Activated CD8-positive, alpha-beta memory T cell treated with anti-CD3 and anti-CD28 coated beads for 24 hours (primary cell): ENCODE data around the gene FNDC11.
"Not testable (repeated sequence)": the region's sequence is repeated elsewhere in the genome, so short reads cannot be mapped to it uniquely, and the experiment has no call there.

Experiments
- DNase-seq: peaks from one replicate; pipeline ENCODE4 v3.0.0-alpha.2; 2020

Gene FNDC11

GRCh38 chr20:63587256-63587655, 33.3 kb downstream of the FNDC11 start:
- DNase-seq = no peak

DNA sequence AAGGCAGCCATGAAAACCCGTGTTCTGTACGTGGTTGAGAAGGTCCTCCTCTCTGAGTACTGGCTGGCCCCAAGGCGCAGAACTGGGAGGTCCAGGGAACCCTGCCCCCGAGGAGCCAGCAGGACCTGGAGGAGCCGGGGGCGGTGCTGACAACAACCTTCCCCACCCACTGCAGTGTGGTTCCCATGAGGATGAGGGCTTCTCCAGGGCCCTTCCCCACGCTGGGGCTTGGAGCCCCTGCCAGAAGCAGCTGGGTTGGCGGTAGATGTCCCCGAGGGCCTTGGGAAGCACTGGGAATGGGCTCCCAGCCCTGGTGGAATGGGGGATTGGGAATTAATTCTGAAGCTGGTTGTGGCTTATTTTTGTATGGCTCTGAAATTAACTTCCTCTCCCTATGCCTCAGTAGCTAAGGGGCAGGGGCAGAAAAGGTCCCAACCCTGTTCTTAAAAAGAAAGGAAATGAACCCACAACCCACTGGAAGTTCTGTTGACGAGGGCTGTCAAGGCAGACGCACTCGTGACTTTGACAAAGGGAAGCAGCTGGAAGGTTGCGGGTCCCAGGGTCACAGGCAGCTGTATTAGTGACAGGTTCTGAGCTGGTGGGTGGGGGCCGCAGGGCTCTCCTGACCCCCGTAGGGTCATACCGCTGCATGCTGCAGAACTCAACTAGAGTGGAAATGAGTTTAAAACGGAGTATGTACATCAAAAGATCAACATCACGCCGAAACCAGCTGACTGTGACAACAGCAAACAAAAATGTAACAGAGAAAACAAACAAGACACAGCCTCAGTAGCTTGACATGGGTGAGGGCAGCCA, 34.0 kb downstream of the FNDC11 start:
- DNase-seq = no peak

GRCh38 chr20:63588641-63589041, 34.7 kb downstream of the FNDC11 start:
- no peak for DNase-seq

DNA sequence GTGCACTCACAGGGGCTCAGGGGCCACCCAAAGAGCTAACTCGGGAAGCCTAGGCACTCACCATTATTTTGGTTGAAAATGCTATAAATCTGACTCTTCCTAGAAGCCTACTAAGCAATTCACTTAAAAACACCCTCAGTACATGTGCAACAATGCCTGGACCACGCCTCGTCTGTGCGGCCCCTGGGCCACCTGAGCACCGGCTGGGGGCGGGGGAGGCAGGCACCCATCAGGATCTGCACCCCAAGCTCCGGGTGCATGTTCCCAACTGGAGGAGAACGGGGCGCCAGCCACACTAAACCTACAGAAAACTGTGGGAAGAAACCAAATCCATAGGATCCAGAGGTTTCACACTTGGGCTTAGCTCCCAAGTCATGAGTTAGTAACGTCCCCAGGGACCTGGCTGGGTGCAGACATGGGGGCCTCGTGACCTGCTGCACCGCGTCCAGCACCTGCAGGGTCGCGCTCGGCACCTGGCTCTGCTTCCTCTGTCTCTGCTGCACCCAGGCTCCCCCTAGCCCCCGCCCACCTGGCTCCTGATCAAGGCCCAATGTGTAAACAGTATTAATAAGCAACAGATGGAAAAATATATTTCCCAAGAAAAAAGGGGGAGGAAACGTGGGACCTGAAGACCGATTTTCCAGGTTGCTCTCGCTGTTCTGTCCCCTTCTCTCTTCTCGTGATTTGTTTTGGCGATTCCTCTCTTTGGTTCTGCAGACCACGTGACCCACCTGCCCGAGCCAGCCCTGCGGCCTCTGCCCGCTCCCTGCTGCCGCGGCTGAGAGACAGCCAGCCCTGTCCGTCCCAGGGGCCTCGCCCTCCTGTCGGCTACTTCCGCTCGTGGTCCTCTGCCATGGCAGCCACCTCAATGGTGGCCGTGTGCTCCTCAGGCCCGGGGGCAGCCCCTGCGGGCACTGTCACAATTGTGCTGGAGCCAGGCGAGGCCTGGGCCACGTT, 35.6 kb downstream of the FNDC11 start:
- no peak for DNase-seq

DNA sequence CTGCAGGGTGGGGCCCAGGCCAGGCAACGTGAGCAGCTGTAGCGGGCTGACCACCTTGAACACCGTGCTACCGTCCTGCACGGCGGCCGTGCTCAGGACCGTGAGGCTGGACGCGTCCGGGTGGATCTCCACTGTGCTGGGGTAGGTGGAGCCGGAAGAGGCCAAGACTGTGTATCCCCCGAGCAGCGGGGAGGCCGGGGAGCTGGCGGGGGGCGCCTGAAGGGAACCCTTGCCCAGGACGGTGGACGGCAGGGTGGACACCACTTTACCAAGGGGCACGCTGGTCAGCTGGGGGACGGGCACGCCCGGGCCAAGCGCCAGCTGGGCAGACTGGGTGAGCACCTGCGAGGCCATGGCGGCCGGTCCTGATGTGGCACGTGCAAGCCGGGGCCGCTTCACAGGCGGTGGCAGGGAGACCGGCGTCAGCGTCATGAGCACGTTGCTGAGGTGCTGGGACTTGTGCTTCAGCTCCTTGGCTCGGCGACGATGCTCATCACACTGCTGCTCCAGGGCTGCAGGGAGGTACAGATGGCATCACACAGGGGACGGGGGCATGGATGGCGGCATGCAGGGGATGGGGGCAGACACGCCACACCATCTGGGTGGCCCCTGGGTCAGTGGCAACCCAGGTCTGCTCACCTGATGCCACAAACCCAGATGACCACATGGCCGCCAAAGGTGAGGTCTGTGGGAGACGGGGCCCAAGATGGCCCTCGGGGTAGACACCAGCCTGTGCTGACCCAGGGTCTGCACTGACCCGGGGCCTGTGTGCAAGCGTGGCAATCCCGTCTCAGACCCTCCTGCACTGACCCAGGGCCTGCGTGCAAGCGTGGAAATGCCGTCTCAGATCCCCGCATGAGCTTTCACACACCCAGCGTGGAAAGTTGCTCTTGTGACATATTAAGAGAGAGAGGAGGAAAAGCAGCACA, 36.5 kb downstream of the FNDC11 start:
- DNase-seq = no peak

DNA sequence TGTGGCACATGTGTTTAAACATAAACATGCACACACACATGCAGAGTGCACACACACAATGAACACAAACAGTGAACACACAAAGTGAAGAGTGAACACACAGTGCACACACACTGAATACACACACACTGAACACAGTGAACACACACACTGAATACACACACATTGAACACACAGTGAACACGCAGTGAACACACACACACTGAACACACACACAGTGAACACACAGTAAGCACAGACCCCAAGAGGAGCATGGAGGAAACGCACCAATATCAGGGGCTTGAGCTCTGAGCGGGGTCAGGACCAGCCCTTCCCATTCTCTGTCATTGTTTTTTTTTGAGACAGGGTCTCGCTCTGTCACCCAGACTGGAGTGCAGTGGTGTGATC, 37.2 kb downstream of the FNDC11 start:
- no peak for DNase-seq

GRCh38 chr20:63591786-63592355, 37.9 kb downstream of the FNDC11 start:
- DNase-seq = no peak

GRCh38 chr20:63592661-63593060, 38.7 kb downstream of the FNDC11 start:
- no peak for DNase-seq

DNA sequence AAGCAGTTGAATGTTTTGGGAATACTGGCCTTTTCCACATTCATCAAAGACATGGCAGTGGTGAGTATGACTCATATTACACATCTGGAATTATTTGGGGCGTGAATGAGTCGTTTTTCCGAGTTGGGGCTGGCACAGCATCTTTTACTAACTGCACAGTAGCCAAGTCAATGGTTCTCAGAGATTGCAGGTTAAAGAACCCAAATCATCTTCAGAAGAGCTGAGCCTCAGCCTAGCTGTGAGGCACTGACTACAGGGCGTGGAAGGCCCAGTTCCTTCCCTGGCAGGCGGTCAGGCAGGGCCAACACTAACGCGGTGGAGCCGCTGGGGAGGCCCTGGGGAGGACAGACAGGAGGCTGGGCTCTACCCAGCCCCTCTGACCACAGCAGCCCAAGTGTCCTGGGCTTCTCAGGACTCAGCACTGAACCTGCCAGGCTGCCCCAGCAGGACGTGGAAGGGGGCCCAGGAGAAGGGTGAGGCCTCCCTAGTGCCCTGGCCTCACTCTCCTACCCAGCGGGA, 40.1 kb downstream of the FNDC11 start:
- DNase-seq = no peak

DNA sequence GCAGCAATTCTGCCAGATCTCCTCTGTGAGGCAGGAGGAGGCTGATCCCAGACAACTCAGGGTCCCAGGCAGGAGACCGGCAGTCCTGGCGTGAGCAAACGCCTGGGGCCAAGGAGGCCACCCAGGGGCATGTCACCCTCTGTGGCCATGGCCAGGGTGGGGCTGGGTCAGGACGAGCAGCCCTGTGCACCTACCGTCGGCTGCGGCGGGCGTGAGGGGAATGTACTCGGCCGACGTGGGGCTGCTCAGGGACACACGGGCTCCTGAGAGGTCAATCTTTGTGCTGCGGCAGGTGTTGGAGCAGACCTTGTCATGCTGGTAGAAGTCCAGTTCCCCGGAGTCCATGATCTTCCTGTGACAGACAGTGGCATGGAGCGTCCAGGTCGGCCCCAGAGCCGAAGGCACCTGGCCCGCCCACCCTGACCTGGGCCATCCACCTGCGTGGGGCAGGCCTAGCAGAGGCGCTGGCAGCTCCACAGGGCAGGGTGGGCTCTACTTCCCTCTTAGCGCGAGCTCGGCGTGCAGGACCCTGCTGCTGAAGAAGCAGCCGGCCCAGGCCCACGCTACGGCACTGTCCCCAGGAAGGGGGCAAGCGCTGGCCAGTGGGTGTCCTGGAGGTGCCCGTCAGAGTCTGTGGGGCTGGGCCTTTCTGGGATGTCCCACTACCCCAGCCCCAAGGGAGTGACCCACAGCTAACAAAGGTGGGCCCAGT, 41.6 kb downstream of the FNDC11 start:
- no peak for DNase-seq

DNA sequence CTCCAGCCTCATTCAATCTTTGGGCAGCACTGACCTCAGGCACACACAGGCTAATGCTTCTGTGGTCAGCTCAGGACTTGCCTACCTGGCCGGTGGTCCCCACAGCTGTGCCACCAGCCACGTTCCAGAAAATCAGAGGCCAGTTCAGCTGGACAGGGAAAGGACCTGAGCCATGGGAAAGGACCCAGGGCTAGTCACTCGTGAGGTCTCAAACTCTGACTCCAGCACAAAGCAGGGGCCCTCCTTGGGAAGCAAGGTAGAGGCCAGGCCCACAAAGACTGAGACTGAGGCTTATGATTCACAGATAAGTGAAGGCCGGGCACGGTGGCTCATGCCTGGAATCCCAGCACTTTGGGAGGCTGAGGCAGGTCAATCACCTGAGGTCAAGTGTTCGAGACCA, 42.5 kb downstream of the FNDC11 start:
- DNase-seq = no peak

DNA sequence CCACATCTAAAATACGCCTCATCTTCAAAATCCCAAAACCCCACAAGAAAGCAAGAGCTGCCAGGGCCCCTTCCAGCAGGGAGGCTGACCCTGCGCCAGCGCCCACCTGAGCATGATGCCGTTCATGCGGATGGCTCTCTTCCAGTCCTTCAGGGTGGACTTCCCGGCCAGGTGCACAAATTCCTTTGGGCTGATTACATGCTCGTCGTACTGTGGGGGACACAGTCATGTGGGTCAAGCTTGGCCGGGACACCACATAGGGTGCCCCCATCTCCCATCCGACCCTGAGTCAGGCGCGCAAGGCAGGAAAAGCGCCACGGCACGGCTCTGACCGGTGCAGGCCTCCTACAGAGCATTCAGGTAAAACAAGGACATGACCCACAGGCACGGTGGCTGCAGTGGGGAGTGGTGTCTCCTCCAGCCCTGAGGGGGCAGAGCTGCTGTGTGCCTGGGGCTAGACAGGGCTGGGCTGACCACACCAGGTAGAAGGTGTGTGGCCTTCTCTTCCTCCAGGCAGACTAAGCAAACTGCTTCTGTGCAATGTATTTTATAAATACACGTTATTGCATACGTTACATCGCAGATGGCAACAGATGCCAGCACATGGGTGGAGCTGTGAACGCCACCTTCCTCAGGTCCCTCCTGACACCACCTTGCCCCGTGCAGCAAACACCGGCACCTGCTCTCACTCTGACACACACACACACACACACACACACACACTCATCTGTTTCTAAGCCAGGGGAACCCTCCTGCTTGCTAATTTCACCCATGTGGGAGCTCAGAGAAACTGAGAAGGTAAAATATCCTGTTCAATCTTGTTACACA, 43.9 kb downstream of the FNDC11 start:
- DNase-seq = no peak

DNA sequence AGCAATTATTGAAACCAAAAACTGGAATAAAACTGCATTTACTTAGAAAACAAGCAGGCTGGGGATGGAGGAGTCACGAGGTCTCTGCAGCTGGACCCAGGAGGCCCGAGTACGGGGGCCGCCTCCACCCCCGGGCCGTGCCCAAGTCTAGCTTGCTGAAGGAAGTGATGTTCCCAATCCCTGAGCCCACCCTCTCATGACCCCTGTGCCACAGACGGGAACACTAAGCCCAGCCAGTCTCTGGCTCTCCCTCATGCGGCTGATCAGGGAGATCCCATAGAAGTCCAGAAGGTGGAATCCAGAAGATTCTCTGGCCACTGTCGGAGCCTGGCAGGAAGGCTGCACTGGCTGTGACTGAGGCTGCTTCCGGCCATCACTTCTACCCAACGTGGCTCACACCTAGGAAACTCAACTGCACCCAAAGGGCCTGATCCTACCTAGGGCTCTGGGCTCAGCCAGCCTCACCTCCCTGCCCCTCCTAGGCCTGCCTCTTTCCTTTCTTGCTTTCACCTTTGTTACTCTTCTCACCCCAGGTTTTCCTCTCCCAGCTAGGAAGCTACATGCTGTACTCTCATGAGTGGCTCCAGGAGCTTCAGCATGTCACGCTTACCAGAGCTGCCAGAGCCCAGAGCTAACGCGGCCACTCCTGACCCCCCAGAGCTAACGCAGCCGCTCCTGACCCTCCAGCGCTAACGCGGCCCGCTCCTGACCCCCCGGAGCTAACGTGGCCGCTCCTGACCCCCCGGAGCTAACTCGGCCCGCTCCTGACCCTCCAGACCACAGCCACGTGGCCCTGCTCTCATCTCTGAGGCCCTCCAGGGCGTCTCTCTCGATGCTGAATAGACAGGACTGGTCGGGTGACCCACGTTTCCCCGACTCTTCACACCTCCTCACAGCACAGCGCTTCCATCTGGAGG, 44.8 kb downstream of the FNDC11 start:
- DNase-seq = no peak

- DNase-seq = no peak
These were observed 45.6 kb downstream of the FNDC11 start for GRCh38 chr20:63599396-63600050.

DNA sequence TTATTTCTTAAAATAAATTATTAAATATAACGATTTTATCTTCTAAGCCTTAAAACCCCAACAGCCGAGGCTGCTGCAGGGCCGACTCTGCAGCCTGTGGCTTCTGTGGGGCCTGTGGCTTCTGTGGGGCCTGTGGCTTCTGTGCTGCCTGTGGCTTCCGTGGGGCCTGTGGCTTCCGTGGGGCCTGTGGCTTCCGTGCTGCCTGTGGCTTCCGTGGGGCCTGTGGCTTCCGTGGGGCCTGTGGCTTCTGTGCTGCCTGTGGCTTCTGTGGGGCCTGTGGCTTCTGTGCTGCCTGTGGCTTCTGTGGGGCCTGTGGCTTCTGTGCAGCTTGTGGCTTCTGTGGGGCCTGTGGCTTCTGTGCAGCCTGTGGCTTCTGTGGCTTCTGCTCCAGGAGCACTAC, 47.7 kb downstream of the FNDC11 start:
- not testable (repeated sequence) for DNase-seq

GRCh38 chr20:63602321-63602720, 48.4 kb downstream of the FNDC11 start:
- no peak for DNase-seq
